HCT116 (cell line): ENCODE results near the gene USP32. TPM values are rescaled to one million over a fixed set of nuclear protein-coding genes. Genes with fewer than 3 reads are reported as not detected.

Experiments
- ATAC-seq: fragments of 200-7000 bp; cut with Tn5 transposase; 2 replicates; pipeline ENCODE4 v1.9.1; 2020; ENCODE audit warnings: mild to moderate bottlenecking, moderate library complexity
- BruUV-seq: library from RNA; stranded (reverse); fragments of 400-500 nt; replicated peaks from 2 replicates; lab custom pipeline; 2021; lab: Mats Ljungman, UMichigan
- CTCF ChIA-PET: fragments of 300-600 bp; sonication (Branson Sonifier 250); formaldehyde crosslinking; loops from one replicate; lab custom pipeline; 2021; ENCODE audit warnings: antibody characterized with exemption; lab: Charles Lee
- POLR2A ChIA-PET: fragments of 300-600, 350-600 bp; sonication (Branson Sonifier 250); formaldehyde crosslinking; loops from one replicate; lab custom pipeline; 2021; ENCODE audit warnings: antibody characterized with exemption; lab: Charles Lee
- RAD21 ChIA-PET, 2 experiments: fragments of 300-600 bp; sonication (Branson Sonifier 250); formaldehyde crosslinking; loops; one replicate each; lab custom pipeline; 2023; ENCODE audit warnings: low total read pairs in 2 of 2; ENCODE audit not compliant: uncharacterized antibody in 2 of 2, unreplicated experiment in 2 of 2, low non-redundant PET in 1 of 2; lab: Charles Lee
- DNase-seq: peaks from one replicate; pipeline ENCODE4 v3.0.0-alpha.2; 2010; ENCODE audit warnings: low read depth, low spot score
- H2AFZ ChIP-seq: fragments of 200-600 bp; shearing (Covaris generic), sonication (generic); 2 replicates; pipeline ENCODE4 v1.6.1; 2017; ENCODE audit warnings: low read depth, mixed run types, mixed read lengths, antibody characterized with exemption, low read length; ENCODE audit not compliant: poor library complexity, severe bottlenecking
- H3K27ac ChIP-seq: 2 replicates; pipeline ENCODE4 v1.5.1; 2012; ENCODE audit warnings: low read depth, low read length
- H3K27me3 ChIP-seq: fragments of 200-600 bp; sonication (generic); 2 replicates; pipeline ENCODE4 v1.6.1; 2016; ENCODE audit warnings: mixed run types, low read length, mixed read lengths; ENCODE audit not compliant: insufficient read depth
- H3K36me3 ChIP-seq, 2 experiments: fragments of 200-500 bp in 1 of 2; fragments of 200-600 bp in 1 of 2; sonication (Bioruptor generic) in 1 of 2; sonication (generic) in 1 of 2; 2 replicates each; pipeline versions ENCODE4 v1.5.1 to v1.6.1; 2014 to 2016; ENCODE audit warnings: low read length in 2 of 2, inconsistent platforms in 1 of 2, mixed read lengths in 1 of 2, mixed run types in 1 of 2; ENCODE audit not compliant: insufficient read depth in 2 of 2, control insufficient read depth in 1 of 2
- H3K4me1 ChIP-seq, 2 experiments: fragments of 200-600 bp in 1 of 2; sonication (generic) in 1 of 2; 2 replicates each; pipeline versions ENCODE4 v1.5.1 to v1.6.1; 2012 to 2017; ENCODE audit warnings: low read length in 2 of 2, inconsistent platforms in 1 of 2, mild to moderate bottlenecking in 1 of 2, mixed read lengths in 1 of 2, mixed run types in 1 of 2, moderate library complexity in 1 of 2; ENCODE audit not compliant: insufficient read depth in 2 of 2, control insufficient read depth in 1 of 2
- H3K4me2 ChIP-seq: fragments of 200-600 bp; sonication (generic); 2 replicates; pipeline ENCODE4 v1.6.1; 2017; ENCODE audit warnings: mixed run types, low read length, mixed read lengths
- H3K4me3 ChIP-seq, 2 experiments: fragments of 200-600 bp in 1 of 2; sonication (generic) in 1 of 2; replicated peaks in 1 of 2; 2 replicates each; pipeline ENCODE4 v1.5.1; 2011 to 2016; ENCODE audit warnings: low read length in 2 of 2, control low read depth in 1 of 2, low read depth in 1 of 2, mild to moderate bottlenecking in 1 of 2, mixed read lengths in 1 of 2, mixed run types in 1 of 2
- H3K79me2 ChIP-seq: fragments of 200-600 bp; sonication (generic); 2 replicates; pipeline ENCODE4 v1.6.1; 2017; ENCODE audit warnings: mild to moderate bottlenecking, mixed run types, low read length, moderate library complexity, mixed read lengths; ENCODE audit not compliant: insufficient read depth
- H3K9ac ChIP-seq: fragments of 200-600 bp; sonication (generic); 2 replicates; pipeline ENCODE4 v1.6.1; 2016; ENCODE audit warnings: low read length, mixed read lengths
- H3K9me2 ChIP-seq: fragments of 200-600 bp; sonication (generic), shearing (Covaris generic); 2 replicates; pipeline ENCODE4 v1.6.1; 2017; ENCODE audit warnings: mixed run types, mild to moderate bottlenecking, moderate library complexity; ENCODE audit not compliant: insufficient read depth
- H3K9me3 ChIP-seq, 2 experiments: fragments of 200-500 bp in 1 of 2; fragments of 200-600 bp in 1 of 2; sonication (Bioruptor generic) in 1 of 2; sonication (generic) in 1 of 2; 2 replicates each; pipeline ENCODE4 v1.6.1; 2014 to 2017; ENCODE audit warnings: low read length in 2 of 2, mixed read lengths in 2 of 2, inconsistent platforms in 1 of 2, low read depth in 1 of 2, mild to moderate bottlenecking in 1 of 2, mixed run types in 1 of 2, moderate library complexity in 1 of 2; ENCODE audit not compliant: control insufficient read depth in 1 of 2, insufficient read depth in 1 of 2
- H4K20me1 ChIP-seq: fragments of 200-600 bp; sonication (generic), shearing (Covaris generic); 2 replicates; pipeline ENCODE4 v1.6.1; 2017; ENCODE audit warnings: mixed run types, mild to moderate bottlenecking, moderate library complexity; ENCODE audit not compliant: insufficient read depth
- ATF3 ChIP-seq: IDR thresholded peaks from 2 replicates; pipeline ENCODE4 v1.6.1; 2012
- CBX3 ChIP-seq: IDR thresholded peaks from 2 replicates; pipeline ENCODE4 v1.6.1; 2012; ENCODE audit warnings: low read depth
- CEBPB ChIP-seq: IDR thresholded peaks from 2 replicates; pipeline ENCODE4 v1.6.1; 2012; ENCODE audit warnings: low read depth
- ELF1 ChIP-seq: IDR thresholded peaks from 2 replicates; pipeline ENCODE4 v1.6.1; 2012; ENCODE audit warnings: low read depth, borderline replicate concordance
- EZH2 ChIP-seq: fragments of 200-600 bp; sonication (generic); IDR thresholded peaks from 2 replicates; pipeline ENCODE4 v1.6.1; 2017; ENCODE audit warnings: antibody characterized with exemption, mixed run types
- EZH2phosphoT487 ChIP-seq: fragments of 200-600 bp; IDR thresholded peaks from 2 replicates; pipeline ENCODE4 v1.6.1; 2018; ENCODE audit warnings: antibody characterized with exemption, borderline replicate concordance
- JUND ChIP-seq: IDR thresholded peaks from 2 replicates; pipeline ENCODE4 v1.6.1; 2012
- MAX ChIP-seq: IDR thresholded peaks from 2 replicates; pipeline ENCODE4 v1.6.1; 2012
- POLR2A ChIP-seq: IDR thresholded peaks from 2 replicates; pipeline ENCODE4 v1.7.0; 2011; ENCODE audit warnings: borderline replicate concordance; ENCODE audit not compliant: insufficient read depth, insufficient read length; ENCODE audit errors: extremely low read depth
- SIN3A ChIP-seq: IDR thresholded peaks from 2 replicates; pipeline ENCODE4 v1.6.1; 2012; ENCODE audit warnings: low read depth
- SP1 ChIP-seq: IDR thresholded peaks from 2 replicates; pipeline ENCODE4 v1.6.1; 2012; ENCODE audit warnings: low read depth
- SRF ChIP-seq: IDR thresholded peaks from 2 replicates; pipeline ENCODE4 v1.6.1; 2012; ENCODE audit warnings: low read depth
- TCF7L2 ChIP-seq: IDR thresholded peaks from 2 replicates; pipeline ENCODE4 v1.7.0; 2011; ENCODE audit warnings: borderline replicate concordance, inconsistent platforms; ENCODE audit not compliant: insufficient read depth, insufficient read length; ENCODE audit errors: extremely low read depth
- YY1 ChIP-seq: IDR thresholded peaks from 2 replicates; pipeline ENCODE4 v1.6.1; 2011; ENCODE audit warnings: low read length, low read depth, moderate library complexity, mild to moderate bottlenecking; ENCODE audit not compliant: insufficient replicate concordance; ENCODE audit errors: extremely low read depth
- ZBTB33 ChIP-seq: IDR thresholded peaks from 2 replicates; pipeline ENCODE4 v1.6.1; 2011; ENCODE audit warnings: mild to moderate bottlenecking, low read length, moderate library complexity; ENCODE audit not compliant: insufficient replicate concordance; ENCODE audit errors: extremely low read depth
- ZFX ChIP-seq: fragments of 450-650 bp; IDR thresholded peaks from 2 replicates; pipeline ENCODE4 v1.6.1; 2017
- ZNF274 ChIP-seq: fragments of 200-500 bp; sonication (Bioruptor generic); IDR thresholded peaks from 2 replicates; pipeline ENCODE4 v1.6.1; 2014; ENCODE audit warnings: mild to moderate bottlenecking, low read depth, low read length, inconsistent platforms
- intact Hi-C: fragments of 100-400 bp; cut with micrococcal nuclease; formaldehyde crosslinking; loops from 2 replicates; pipeline ENCODE4 v1.10.0; 2022
- total RNA-seq: library from RNA; stranded (reverse); gene quantifications from one replicate; pipeline ENCODE4 v1.2.1, GENCODE V29; 2021; ENCODE audit not compliant: unreplicated experiment

The USP32 gene
- total RNA-seq, 1 experiment from 2014 or later = 67.0 TPM

DNA sequence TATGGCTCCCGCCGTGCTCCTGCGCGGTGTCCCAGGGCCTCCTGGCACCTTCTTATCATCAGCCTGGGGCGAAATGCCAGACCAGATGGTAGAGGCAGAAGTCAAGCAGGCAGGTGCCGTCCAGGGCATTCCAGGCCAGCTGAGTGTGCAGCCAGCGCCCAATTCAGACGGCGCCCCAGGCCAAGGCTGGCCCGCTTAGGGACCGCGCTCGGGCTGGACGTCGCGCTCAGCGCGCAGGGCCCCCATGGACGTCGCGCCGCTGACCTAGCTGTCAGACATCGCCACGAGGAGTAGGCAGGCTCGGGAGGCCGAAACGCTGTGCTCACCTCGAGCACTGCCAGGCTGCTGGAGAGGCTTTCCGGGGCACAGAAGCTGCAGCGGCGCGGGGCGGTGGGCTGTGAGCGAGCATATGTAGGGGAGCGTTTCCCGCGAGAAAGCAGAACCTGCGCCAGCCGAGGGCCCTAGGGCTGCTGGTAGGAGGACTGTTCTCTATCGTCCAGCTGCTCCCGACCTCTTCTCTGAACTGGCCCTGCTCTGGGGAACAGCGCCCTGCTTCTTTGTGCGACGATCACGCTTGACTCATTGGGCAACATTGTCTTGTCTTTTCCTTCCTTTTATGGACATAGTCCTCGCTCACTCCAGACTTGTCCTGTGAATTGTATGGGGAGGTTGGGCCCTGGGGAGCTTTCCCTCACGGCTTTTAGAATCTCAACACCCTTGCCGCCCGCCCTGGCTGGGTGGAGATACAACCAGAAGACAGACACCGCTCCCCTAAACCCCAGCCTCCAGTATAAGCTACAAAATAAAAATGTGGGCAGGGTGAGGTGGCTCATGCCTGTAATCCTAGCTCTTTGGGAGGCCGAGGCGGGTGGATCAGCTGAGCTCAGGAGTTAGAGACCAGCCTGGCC, 250.6 kb downstream of the USP32 start:
- intact Hi-C loops = loop anchor here (10.0 kb wide), 2 partner anchors 463 to 493 kb away; partner anchors contain the start of gene PPM1D
- Histone ChIP-seq H2AFZ (peak overlapping the region; percentile 97), H3K36me3 (no peaks in the 10 kb centered on the region), H3K4me2 (peak overlapping the region; percentile 63), H3K27me3 (no peaks in the 10 kb centered on the region), H3K4me3 (peak overlapping the region in 1 of 2 experiments; percentile 26; a peak in 1 of 4 replicates), H3K9ac (peak overlapping the region; percentile 39; the same call in 1 of the 2 replicates), H4K20me1 (no peaks in the 10 kb centered on the region)
- BruUV-seq = no TSS peak
- CTCF ChIA-PET = interaction anchor here (0.5 to 2.2 kb wide), 11 partner anchors 8 to 497 kb away, joined by 3 to 13 read pairs (median 4); partner anchors contain the start of gene USP32
- no peak for DNase-seq
- POLR2A ChIA-PET = no interaction called here
- TF ChIP-seq ZBTB33 (no peak), MAX (no peak), ATF3 (no peak), SRF (no peak), ZFX (no peak; the same call in 1 of the 2 replicates), ZNF274 (no peak), EZH2phosphoT487 (no peak), TCF7L2 (no peak), SIN3A (no peak), CEBPB (no peak), SP1 (no peak), CBX3 (no peak), JUND (no peak), POLR2A (no peak), YY1 (no peak), ELF1 (no peak), EZH2 (no peak)
- TF ChIP-seq, all 23 proteins: peak for 0
- no peaks in the 10 kb centered on the region for H3K9me3 ChIP-seq
- no peak overlapping the region for H3K27ac ChIP-seq
- H3K4me1 ChIP-seq = peaks cover 18 to 26% of the 10 kb centered on the region in 2 experiments
- no peaks in the 10 kb centered on the region for H3K9me2 ChIP-seq
- peak; percentile 4 for ATAC-seq
- RAD21 ChIA-PET = interaction anchor here in 1 of 2 experiments (0.5 to 0.7 kb wide), 2 partner anchors 9 to 172 kb away, joined by 3 to 4 read pairs; partner anchors contain the start of gene CA4
- H3K79me2 ChIP-seq = no peaks in the 10 kb centered on the region
